ENCODE measurements around the gene MRPL40.

GRCh38 chr22:19464975-19465374, 32.6 kb downstream of the MRPL40 start:
- TF ChIP-seq CTCF (IDR thresholded peaks at IDR 0.05; ENCODE audit: extremely low read depth in 1 of 2, insufficient read depth in 1 of 2, low read depth in 1 of 2, low read length in 2 of 2) = no peak
- TF ChIP-seq POLR2A (IDR thresholded peaks at IDR 0.05; ENCODE audit: low read depth, low read length) = no peak
- no peak for TF ChIP-seq MYC (IDR thresholded peaks at IDR 0.05; ENCODE audit: low read depth, low read length)
- TF ChIP-seq POLR2AphosphoS5 (IDR thresholded peaks at IDR 0.05; ENCODE audit: insufficient read depth, low read depth, low read length) = no peak
- no peak for TF ChIP-seq EZH2 (IDR thresholded peaks at IDR 0.05; ENCODE audit: borderline replicate concordance, low read depth, low read length, severe bottlenecking)
- no peak for TF ChIP-seq FOS (IDR thresholded peaks at IDR 0.05; ENCODE audit: borderline replicate concordance, insufficient read depth, low read length)
- no peak for TF ChIP-seq JUN (IDR thresholded peaks at IDR 0.05; ENCODE audit: borderline replicate concordance, insufficient read depth, insufficient read length, low read depth)
- no peak for TF ChIP-seq MAX (IDR thresholded peaks at IDR 0.05; ENCODE audit: insufficient read depth, insufficient read length)
- TF ChIP-seq GATA2 (IDR thresholded peaks at IDR 0.05; ENCODE audit: insufficient read depth, insufficient read length, low read depth, low read length) = no peak

Data from endothelial cell of umbilical vein (primary cell).